HepG2 (cell line): ENCODE measurements around the gene GART. TPM values are rescaled to one million over a fixed set of nuclear protein-coding genes. Genes with fewer than 3 reads are reported as not detected.
A peak's percentile ranks its signal among the peaks of the same experiment; 100 is the strongest.

Experiments
- FOXA3 ChIP-seq: IDR thresholded peaks from 2 replicates; pipeline ENCODE4 v1.6.1; 2016; ENCODE audit warnings: missing genetic modification reagents, missing compliant biosample characterization
- GPN1 ChIP-seq: sonication (generic); formaldehyde crosslinking; IDR thresholded peaks from 2 replicates; pipeline ENCODE4 v1.5.1; 2020; ENCODE audit warnings: missing genetic modification reagents, borderline replicate concordance
- PHF21A ChIP-seq: sonication (generic); formaldehyde crosslinking; IDR thresholded peaks from 2 replicates; pipeline ENCODE4 v1.5.0; 2020; ENCODE audit warnings: mild to moderate bottlenecking, missing genetic modification reagents
- POGZ ChIP-seq: sonication (generic); formaldehyde crosslinking; IDR thresholded peaks from 2 replicates; pipeline ENCODE4 v1.4.0; 2020; ENCODE audit warnings: mild to moderate bottlenecking, missing genetic modification reagents
- SMARCE1 ChIP-seq: fragments of 450-650 bp; IDR thresholded peaks from 2 replicates; pipeline ENCODE4 v1.6.1; 2017; ENCODE audit warnings: borderline replicate concordance
- TCF12 ChIP-seq, 2 experiments: fragments of 450-650 bp in 1 of 2; sonication (generic) in 1 of 2; formaldehyde crosslinking in 1 of 2; IDR thresholded peaks; 2 replicates each; pipeline versions ENCODE4 v1.6.1 to v1.8.0; 2017 to 2022; ENCODE audit warnings: antibody characterized with exemption in 1 of 2, mild to moderate bottlenecking in 1 of 2, missing genetic modification reagents in 1 of 2, moderate library complexity in 1 of 2
- ZMYM4 ChIP-seq: sonication (generic); formaldehyde crosslinking; IDR thresholded peaks from 2 replicates; pipeline ENCODE4 v1.8.1; 2023; ENCODE audit warnings: mild to moderate bottlenecking, missing genetic modification reagents
- ZNF33A ChIP-seq: sonication (generic); formaldehyde crosslinking; IDR thresholded peaks from 2 replicates; pipeline ENCODE4 v1.5.1; 2020; ENCODE audit warnings: missing genetic modification reagents, mild to moderate bottlenecking, moderate library complexity, borderline replicate concordance
- ZNF510 ChIP-seq: sonication (generic); formaldehyde crosslinking; IDR thresholded peaks from 2 replicates; pipeline ENCODE4 v1.4.0; 2020; ENCODE audit warnings: low read depth, mild to moderate bottlenecking, missing genetic modification reagents
- ZNF547 ChIP-seq: sonication (generic); formaldehyde crosslinking; IDR thresholded peaks from 2 replicates; pipeline ENCODE4 v1.5.1; 2020; ENCODE audit warnings: mild to moderate bottlenecking, missing genetic modification reagents
- ZNF607 ChIP-seq: sonication (generic); formaldehyde crosslinking; IDR thresholded peaks from 2 replicates; pipeline ENCODE4 v1.5.1; 2020; ENCODE audit warnings: missing genetic modification reagents, mild to moderate bottlenecking, borderline replicate concordance
- ZNF639 ChIP-seq: conservative IDR thresholded peaks from 2 replicates; pipeline ENCODE4 v1.6.1; 2018; ENCODE audit warnings: missing genetic modification reagents
- ZNF790 ChIP-seq: sonication (generic); formaldehyde crosslinking; IDR thresholded peaks from 2 replicates; pipeline ENCODE4 v1.8.0; 2022; ENCODE audit warnings: missing genetic modification reagents, mild to moderate bottlenecking, borderline replicate concordance
- polyA plus RNA-seq, 8 experiments: library from polyadenylated mRNA; depleted of rRNA in 3 of 8; stranded (reverse) in 7 of 8; unstranded in 1 of 8; fragments of >200 nt; fragmentation: Illumina TruSeq in 4 of 8; extraction: Trizol in 4 of 8; gene quantifications; 2 replicates each; pipeline versions ENCODE4 v1.2.1 to v1.2.3, GENCODE V29; 2011 to 2016; ENCODE audit warnings: low read depth in 4 of 8, missing spikeins in 1 of 8, mixed read lengths in 1 of 8; ENCODE audit not compliant: insufficient read depth in 1 of 8
- total RNA-seq, 5 experiments: library from RNA; depleted of rRNA; stranded (reverse); fragments of >200 nt; fragmentation: Illumina TruSeq; extraction: Trizol; gene quantifications; 2 replicates each; pipeline ENCODE4 v1.2.3, GENCODE V29; 2016; ENCODE audit warnings: low read depth in 1 of 5
- TF ChIP-seq, protein P1 (sequence below): sonication (generic); formaldehyde crosslinking; IDR thresholded peaks from 2 replicates; pipeline ENCODE4 v1.8.0; 2022; ENCODE audit warnings: mild to moderate bottlenecking, missing genetic modification reagents, borderline replicate concordance
- TF ChIP-seq, protein P2 (sequence below): sonication (generic); formaldehyde crosslinking; IDR thresholded peaks from 2 replicates; pipeline ENCODE4 v1.4.0; 2020; ENCODE audit warnings: missing genetic modification reagents
- TF ChIP-seq, protein P3 (sequence below): sonication (generic); formaldehyde crosslinking; IDR thresholded peaks from 2 replicates; pipeline ENCODE4 v1.4.0; 2020; ENCODE audit warnings: missing genetic modification reagents

Gene GART
- total and polyA plus RNA-seq, 2 of the 13 experiments (the other 11 are each of a cell fraction or from before 2014, with no cell fraction given) = 17.9 to 109 TPM

GRCh38 chr21:33542640-33543504, 955 bp upstream of the GART start, which contains the start of gene SON (continued):
- TF ChIP-seq ZNF547 (CRISPR knock-in tag) = peak; percentile 72
- peak; percentile 89 for TF ChIP-seq ZNF639
- TF ChIP-seq, protein P1, sequence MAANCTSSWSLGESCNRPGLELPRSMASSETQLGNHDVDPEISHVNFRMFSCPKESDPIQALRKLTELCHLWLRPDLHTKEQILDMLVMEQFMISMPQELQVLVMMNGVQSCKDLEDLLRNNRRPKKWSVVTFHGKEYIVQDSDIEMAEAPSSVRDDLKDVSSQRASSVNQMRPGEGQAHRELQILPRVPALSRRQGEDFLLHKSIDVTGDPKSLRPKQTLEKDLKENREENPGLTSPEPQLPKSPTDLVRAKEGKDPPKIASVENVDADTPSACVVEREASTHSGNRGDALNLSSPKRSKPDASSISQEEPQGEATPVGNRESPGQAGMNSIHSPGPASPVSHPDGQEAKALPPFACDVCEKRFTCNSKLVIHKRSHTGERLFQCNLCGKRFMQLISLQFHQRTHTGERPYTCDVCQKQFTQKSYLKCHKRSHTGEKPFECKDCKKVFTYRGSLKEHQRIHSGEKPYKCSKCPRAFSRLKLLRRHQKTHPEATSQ = 0 out of 2 replicates have a peak, but pooled peaks have one; percentile 48
- TF ChIP-seq ZMYM4 (CRISPR knock-in tag) = peak; percentile 67
- TF ChIP-seq FOXA3 = no peak; the same call in 1 of the 2 replicates
- no peak for TF ChIP-seq TCF12 (IDR thresholded peaks at IDR 0.05)
- TF ChIP-seq TCF12 (CRISPR knock-in tag; IDR thresholded peaks at IDR 0.05) = 0 out of 2 replicates have a peak, but pooled peaks have one; percentile 31
- TF ChIP-seq GPN1 (CRISPR knock-in tag) = no peak
- TF ChIP-seq SMARCE1 = no peak
- TF ChIP-seq, protein P2, sequence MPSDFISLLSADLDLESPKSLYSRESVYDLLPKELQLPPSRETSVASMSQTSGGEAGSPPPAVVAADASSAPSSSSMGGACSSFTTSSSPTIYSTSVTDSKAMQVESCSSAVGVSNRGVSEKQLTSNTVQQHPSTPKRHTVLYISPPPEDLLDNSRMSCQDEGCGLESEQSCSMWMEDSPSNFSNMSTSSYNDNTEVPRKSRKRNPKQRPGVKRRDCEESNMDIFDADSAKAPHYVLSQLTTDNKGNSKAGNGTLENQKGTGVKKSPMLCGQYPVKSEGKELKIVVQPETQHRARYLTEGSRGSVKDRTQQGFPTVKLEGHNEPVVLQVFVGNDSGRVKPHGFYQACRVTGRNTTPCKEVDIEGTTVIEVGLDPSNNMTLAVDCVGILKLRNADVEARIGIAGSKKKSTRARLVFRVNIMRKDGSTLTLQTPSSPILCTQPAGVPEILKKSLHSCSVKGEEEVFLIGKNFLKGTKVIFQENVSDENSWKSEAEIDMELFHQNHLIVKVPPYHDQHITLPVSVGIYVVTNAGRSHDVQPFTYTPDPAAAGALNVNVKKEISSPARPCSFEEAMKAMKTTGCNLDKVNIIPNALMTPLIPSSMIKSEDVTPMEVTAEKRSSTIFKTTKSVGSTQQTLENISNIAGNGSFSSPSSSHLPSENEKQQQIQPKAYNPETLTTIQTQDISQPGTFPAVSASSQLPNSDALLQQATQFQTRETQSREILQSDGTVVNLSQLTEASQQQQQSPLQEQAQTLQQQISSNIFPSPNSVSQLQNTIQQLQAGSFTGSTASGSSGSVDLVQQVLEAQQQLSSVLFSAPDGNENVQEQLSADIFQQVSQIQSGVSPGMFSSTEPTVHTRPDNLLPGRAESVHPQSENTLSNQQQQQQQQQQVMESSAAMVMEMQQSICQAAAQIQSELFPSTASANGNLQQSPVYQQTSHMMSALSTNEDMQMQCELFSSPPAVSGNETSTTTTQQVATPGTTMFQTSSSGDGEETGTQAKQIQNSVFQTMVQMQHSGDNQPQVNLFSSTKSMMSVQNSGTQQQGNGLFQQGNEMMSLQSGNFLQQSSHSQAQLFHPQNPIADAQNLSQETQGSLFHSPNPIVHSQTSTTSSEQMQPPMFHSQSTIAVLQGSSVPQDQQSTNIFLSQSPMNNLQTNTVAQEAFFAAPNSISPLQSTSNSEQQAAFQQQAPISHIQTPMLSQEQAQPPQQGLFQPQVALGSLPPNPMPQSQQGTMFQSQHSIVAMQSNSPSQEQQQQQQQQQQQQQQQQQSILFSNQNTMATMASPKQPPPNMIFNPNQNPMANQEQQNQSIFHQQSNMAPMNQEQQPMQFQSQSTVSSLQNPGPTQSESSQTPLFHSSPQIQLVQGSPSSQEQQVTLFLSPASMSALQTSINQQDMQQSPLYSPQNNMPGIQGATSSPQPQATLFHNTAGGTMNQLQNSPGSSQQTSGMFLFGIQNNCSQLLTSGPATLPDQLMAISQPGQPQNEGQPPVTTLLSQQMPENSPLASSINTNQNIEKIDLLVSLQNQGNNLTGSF (CRISPR knock-in tag) = peak; percentile 84
- TF ChIP-seq ZNF790 = no peak
- peak; percentile 39 for TF ChIP-seq PHF21A (CRISPR knock-in tag)
- no peak for TF ChIP-seq ZNF510 (CRISPR knock-in tag)
- peak; percentile 67; the same call in 1 of the 2 replicates for TF ChIP-seq ZNF607 (CRISPR knock-in tag)
- TF ChIP-seq ZNF33A (CRISPR knock-in tag) = no peak
- peak; percentile 59; the same call in 1 of the 2 replicates for TF ChIP-seq POGZ (CRISPR knock-in tag)
- TF ChIP-seq, protein P3, sequence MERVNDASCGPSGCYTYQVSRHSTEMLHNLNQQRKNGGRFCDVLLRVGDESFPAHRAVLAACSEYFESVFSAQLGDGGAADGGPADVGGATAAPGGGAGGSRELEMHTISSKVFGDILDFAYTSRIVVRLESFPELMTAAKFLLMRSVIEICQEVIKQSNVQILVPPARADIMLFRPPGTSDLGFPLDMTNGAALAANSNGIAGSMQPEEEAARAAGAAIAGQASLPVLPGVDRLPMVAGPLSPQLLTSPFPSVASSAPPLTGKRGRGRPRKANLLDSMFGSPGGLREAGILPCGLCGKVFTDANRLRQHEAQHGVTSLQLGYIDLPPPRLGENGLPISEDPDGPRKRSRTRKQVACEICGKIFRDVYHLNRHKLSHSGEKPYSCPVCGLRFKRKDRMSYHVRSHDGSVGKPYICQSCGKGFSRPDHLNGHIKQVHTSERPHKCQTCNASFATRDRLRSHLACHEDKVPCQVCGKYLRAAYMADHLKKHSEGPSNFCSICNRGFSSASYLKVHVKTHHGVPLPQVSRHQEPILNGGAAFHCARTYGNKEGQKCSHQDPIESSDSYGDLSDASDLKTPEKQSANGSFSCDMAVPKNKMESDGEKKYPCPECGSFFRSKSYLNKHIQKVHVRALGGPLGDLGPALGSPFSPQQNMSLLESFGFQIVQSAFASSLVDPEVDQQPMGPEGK (CRISPR knock-in tag) = peak; percentile 88
